ENCODE results near the gene ATP5F1C.
"Not testable (repeated sequence)": the region's sequence is repeated elsewhere in the genome, so short reads cannot be mapped to it uniquely, and the experiment has no call there.

ATP5F1C gene

GRCh38 chr10:7794251-7795026 is 6.5 kb downstream of the ATP5F1C start:
- DNase-seq: no peak

GRCh38 chr10:7795605-7796004 is 7.6 kb downstream of the ATP5F1C start:
- no peak for DNase-seq

- DNase-seq: no peak
Observed at GRCh38 chr10:7797582-7797981, 9.6 kb downstream of the ATP5F1C start.

GRCh38 chr10:7802606-7803005 is 14.6 kb downstream of the ATP5F1C start:
- no peak for DNase-seq

GRCh38 chr10:7804216-7804615 is 16.2 kb downstream of the ATP5F1C start:
- no peak for DNase-seq

- DNase-seq: no peak
Observed at GRCh38 chr10:7804741-7805140, 16.8 kb downstream of the ATP5F1C start.

- DNase-seq: no peak
Observed at GRCh38 chr10:7808686-7809267, 20.8 kb downstream of the ATP5F1C start.

GRCh38 chr10:7810443-7810842 is 22.5 kb downstream of the ATP5F1C start:
- no peak for DNase-seq

GRCh38 chr10:7811000-7811399 is 23.0 kb downstream of the ATP5F1C start:
- no peak for DNase-seq

- not testable (repeated sequence) for DNase-seq
Observed at GRCh38 chr10:7811743-7812142, 23.8 kb downstream of the ATP5F1C start.

- DNase-seq: no peak
Observed at GRCh38 chr10:7813481-7813880, 25.5 kb downstream of the ATP5F1C start.

GRCh38 chr10:7817576-7817975 is 29.6 kb downstream of the ATP5F1C start:
- no peak for DNase-seq

- DNase-seq: no peak
Observed at GRCh38 chr10:7817984-7818294, 30.0 kb downstream of the ATP5F1C start.

- DNase-seq: peak; percentile 96
Observed at GRCh38 chr10:7818295-7819120, 30.5 kb downstream of the ATP5F1C start, which contains the start of gene TAF3. TAF3 (plus strand) TSS chr10:7818505; CDS start chr10:7818710, 205 bp downstream.

GRCh38 chr10:7819121-7819460 is 31.1 kb downstream of the ATP5F1C start:
- DNase-seq: no peak

GRCh38 chr10:7824251-7824650 is 36.3 kb downstream of the ATP5F1C start:
- no peak for DNase-seq

GRCh38 chr10:7826971-7827370 is 39.0 kb downstream of the ATP5F1C start:
- DNase-seq: no peak

GRCh38 chr10:7829289-7829834 is 41.4 kb downstream of the ATP5F1C start:
- DNase-seq: no peak

GRCh38 chr10:7832060-7832459 is 44.1 kb downstream of the ATP5F1C start:
- no peak for DNase-seq

- no peak for DNase-seq
Observed at GRCh38 chr10:7833210-7833609, 45.2 kb downstream of the ATP5F1C start.

- no peak for DNase-seq
Observed at GRCh38 chr10:7834262-7834661, 46.3 kb downstream of the ATP5F1C start.

GRCh38 chr10:7836571-7836970 is 48.6 kb downstream of the ATP5F1C start:
- DNase-seq: no peak

- no peak for DNase-seq
Observed at GRCh38 chr10:7846591-7846990, 58.6 kb downstream of the ATP5F1C start.
